OCI-LY7 (cell line): ENCODE results near the gene LINC01488. TPM values are rescaled to one million over a fixed set of nuclear protein-coding genes. Genes with fewer than 3 reads are reported as not detected.

ENCODE experiments used
- BruUV-seq: library from RNA; stranded (reverse); fragments of 400-500 nt; replicated peaks from 2 replicates; lab custom pipeline; 2021; lab: Mats Ljungman, UMichigan
- CTCF ChIA-PET: fragments of 300-600 bp; sonication (Branson Sonifier 250); formaldehyde crosslinking; loops from one replicate; lab custom pipeline; 2022; ENCODE audit warnings: antibody characterized with exemption; ENCODE audit not compliant: unreplicated experiment; lab: Charles Lee
- POLR2A ChIA-PET: fragments of 300-600 bp; sonication (Branson Sonifier 250); formaldehyde crosslinking; loops from one replicate; lab custom pipeline; 2022; ENCODE audit warnings: antibody characterized with exemption; lab: Charles Lee
- DNase-seq: peaks from one replicate; pipeline ENCODE4 v3.0.0-alpha.2; 2015; ENCODE audit warnings: low spot score
- H2AFZ ChIP-seq: fragments of 200-600 bp; sonication (generic), shearing (Covaris generic); 2 replicates; pipeline ENCODE4 v1.6.1; 2014; ENCODE audit warnings: mild to moderate bottlenecking, antibody characterized with exemption, low read length, moderate library complexity
- H3K27ac ChIP-seq: fragments of 200-600 bp; sonication (generic); 2 replicates; pipeline ENCODE4 v1.5.1; 2014; ENCODE audit warnings: mixed run types, low read depth, mild to moderate bottlenecking, moderate library complexity, low read length, inconsistent platforms; ENCODE audit not compliant: poor library complexity, severe bottlenecking
- H3K36me3 ChIP-seq: fragments of 200-600 bp; sonication (generic); 2 replicates; pipeline ENCODE4 v1.6.1; 2014; ENCODE audit warnings: mild to moderate bottlenecking, antibody characterized with exemption, low read length, moderate library complexity, mixed read lengths; ENCODE audit not compliant: insufficient read depth
- H3K4me1 ChIP-seq: fragments of 200-600 bp; sonication (generic); 2 replicates; pipeline ENCODE4 v1.5.1; 2014; ENCODE audit warnings: mild to moderate bottlenecking, low read length; ENCODE audit not compliant: insufficient read depth, poor library complexity, severe bottlenecking
- H3K4me2 ChIP-seq: fragments of 200-600 bp; sonication (generic); 2 replicates; pipeline ENCODE4 v1.6.1; 2014; ENCODE audit warnings: mild to moderate bottlenecking, low read length
- H3K4me3 ChIP-seq: fragments of 200-600 bp; sonication (generic); 2 replicates; pipeline ENCODE4 v1.5.1; 2014; ENCODE audit warnings: mild to moderate bottlenecking, low read depth, low read length; ENCODE audit not compliant: poor library complexity, severe bottlenecking
- H3K79me2 ChIP-seq: fragments of 200-600 bp; sonication (generic); 2 replicates; pipeline ENCODE4 v1.6.1; 2016; ENCODE audit warnings: low read depth, mild to moderate bottlenecking, low read length, moderate library complexity, mixed read lengths; ENCODE audit not compliant: insufficient read depth
- H3K9me2 ChIP-seq: fragments of 200-600 bp; sonication (generic); 2 replicates; pipeline ENCODE4 v1.6.1; 2016; ENCODE audit warnings: mild to moderate bottlenecking, low read length, mixed read lengths; ENCODE audit not compliant: insufficient read depth
- H3K9me3 ChIP-seq: fragments of 200-600 bp; sonication (generic); 2 replicates; pipeline ENCODE4 v1.6.1; 2014; ENCODE audit warnings: mild to moderate bottlenecking, mixed run types, low read length, mixed read lengths
- H4K20me1 ChIP-seq: fragments of 200-600 bp; sonication (generic); 2 replicates; pipeline ENCODE4 v1.6.1; 2014; ENCODE audit warnings: mild to moderate bottlenecking, antibody characterized with exemption, low read length, moderate library complexity, mixed read lengths; ENCODE audit not compliant: insufficient read depth
- EZH2phosphoT487 ChIP-seq: fragments of 200-600 bp; sonication (generic); IDR thresholded peaks from 2 replicates; pipeline ENCODE4 v1.6.1; 2018; ENCODE audit warnings: low read depth, borderline replicate concordance, mild to moderate bottlenecking, mixed run types, antibody characterized with exemption, low read length, moderate library complexity, mixed read lengths
- intact Hi-C: fragments of 100-400 bp; cut with micrococcal nuclease; formaldehyde crosslinking; loops from one replicate; pipeline ENCODE4 v1.10.0; 2022; ENCODE audit not compliant: unreplicated experiment
- total RNA-seq, 2 experiments: library from RNA; depleted of rRNA in 1 of 2; stranded (reverse); fragments of >200 nt in 1 of 2; shearing (Covaris generic) in 1 of 2; gene quantifications; 2 replicates each; pipeline ENCODE4 v1.2.3, GENCODE V29; 2014 to 2022
- TF ChIP-seq, protein P1 (sequence below): fragments of 200-600 bp; sonication (generic); conservative IDR thresholded peaks from 2 replicates; pipeline ENCODE4 v1.5.1; 2014; ENCODE audit warnings: mild to moderate bottlenecking, antibody characterized with exemption, low read length, moderate library complexity, mixed read lengths

The LINC01488 gene
- total RNA-seq, 2 experiments from 2014 or later, result not detected

DNA sequence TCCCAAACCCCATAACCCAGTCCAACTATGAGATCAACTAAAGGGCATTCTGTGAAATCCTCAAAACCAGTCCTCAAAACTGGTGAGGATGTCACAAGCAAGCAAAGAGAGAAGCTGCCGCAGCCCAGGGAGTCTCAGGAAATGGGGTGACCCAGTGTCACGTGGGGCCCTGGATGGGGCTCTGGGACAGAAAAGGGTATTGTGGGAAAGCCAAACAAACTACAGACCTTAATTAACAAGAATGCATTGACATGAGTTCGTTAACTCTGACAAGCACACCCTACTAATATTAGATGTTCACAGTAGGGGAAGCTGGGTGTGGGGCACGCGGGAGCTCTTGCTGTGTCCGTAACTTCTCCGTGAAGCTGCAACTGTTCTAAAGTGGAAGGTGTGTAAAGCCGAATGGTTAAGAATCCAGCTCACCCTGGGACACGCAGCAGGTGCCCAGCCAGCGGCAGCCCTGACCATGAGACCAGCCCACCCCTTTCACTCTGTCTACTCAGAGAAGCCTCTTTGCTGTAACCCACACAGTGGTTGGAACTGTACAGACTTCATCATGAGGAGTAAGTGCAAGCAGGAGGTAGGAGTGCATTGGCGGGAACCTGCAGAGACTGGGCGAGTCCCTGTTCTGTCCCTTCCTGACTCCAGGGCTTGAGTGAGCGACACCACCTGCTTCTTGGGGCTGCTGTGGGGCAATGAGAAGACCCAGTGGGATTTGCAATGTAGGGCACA lies 17.9 kb downstream of the LINC01488 start:
- Histone ChIP-seq H3K9me3 (no peaks in the 10 kb centered on the region), H3K27ac (no peak overlapping the region), H3K4me2 (no peak overlapping the region), H3K4me1 (no peaks in the 10 kb centered on the region), H3K4me3 (no peak overlapping the region), H2AFZ (no peak overlapping the region), H3K79me2 (no peaks in the 10 kb centered on the region), H3K36me3 (no peaks in the 10 kb centered on the region), H4K20me1 (no peaks in the 10 kb centered on the region), H3K9me2 (no peaks in the 10 kb centered on the region)
- POLR2A ChIA-PET, result no interaction called here
- CTCF ChIA-PET, result interaction anchor here (0.6 kb wide), 1 partner anchor 641 kb away, joined by 3 read pairs; no protein-coding TSS in a partner anchor
- TF ChIP-seq, protein P1, sequence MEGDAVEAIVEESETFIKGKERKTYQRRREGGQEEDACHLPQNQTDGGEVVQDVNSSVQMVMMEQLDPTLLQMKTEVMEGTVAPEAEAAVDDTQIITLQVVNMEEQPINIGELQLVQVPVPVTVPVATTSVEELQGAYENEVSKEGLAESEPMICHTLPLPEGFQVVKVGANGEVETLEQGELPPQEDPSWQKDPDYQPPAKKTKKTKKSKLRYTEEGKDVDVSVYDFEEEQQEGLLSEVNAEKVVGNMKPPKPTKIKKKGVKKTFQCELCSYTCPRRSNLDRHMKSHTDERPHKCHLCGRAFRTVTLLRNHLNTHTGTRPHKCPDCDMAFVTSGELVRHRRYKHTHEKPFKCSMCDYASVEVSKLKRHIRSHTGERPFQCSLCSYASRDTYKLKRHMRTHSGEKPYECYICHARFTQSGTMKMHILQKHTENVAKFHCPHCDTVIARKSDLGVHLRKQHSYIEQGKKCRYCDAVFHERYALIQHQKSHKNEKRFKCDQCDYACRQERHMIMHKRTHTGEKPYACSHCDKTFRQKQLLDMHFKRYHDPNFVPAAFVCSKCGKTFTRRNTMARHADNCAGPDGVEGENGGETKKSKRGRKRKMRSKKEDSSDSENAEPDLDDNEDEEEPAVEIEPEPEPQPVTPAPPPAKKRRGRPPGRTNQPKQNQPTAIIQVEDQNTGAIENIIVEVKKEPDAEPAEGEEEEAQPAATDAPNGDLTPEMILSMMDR, result no peak
- TF ChIP-seq EZH2phosphoT487, result no peak
- DNase-seq, result no peak
- no TSS peak for BruUV-seq
- intact Hi-C loops, result no loop called here

DNA sequence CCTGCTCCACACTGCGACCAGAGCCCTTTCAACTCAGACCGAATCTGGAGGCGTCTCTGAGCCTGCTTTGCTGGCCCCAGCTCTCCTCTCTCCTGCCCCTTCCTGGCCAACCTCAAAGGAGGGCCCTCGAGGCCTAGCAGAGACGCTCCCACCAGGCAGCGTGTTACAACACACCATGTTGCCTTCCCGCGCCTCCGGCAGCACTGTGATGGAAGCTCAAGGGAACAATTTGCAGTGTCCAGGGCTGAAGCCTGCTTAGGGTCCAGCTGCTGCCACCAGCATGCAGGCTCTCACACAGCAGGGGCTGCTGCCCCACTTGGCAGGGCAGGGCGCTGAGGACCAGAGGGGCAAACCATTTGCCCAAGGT lies 18.4 kb downstream of the LINC01488 start:
- ChIA-PET POLR2A (no interaction called here), CTCF (interaction anchor here (0.6 kb wide), 1 partner anchor 642 kb away, joined by 3 read pairs; no protein-coding TSS in a partner anchor)
- no peaks in the 10 kb centered on the region for H3K4me1 ChIP-seq
- no peak overlapping the region for H3K27ac ChIP-seq
- no peak overlapping the region for H3K4me2 ChIP-seq
- no peaks in the 10 kb centered on the region for H3K9me2 ChIP-seq
- H3K4me3 ChIP-seq, result no peak overlapping the region
- H4K20me1 ChIP-seq, result no peaks in the 10 kb centered on the region
- H3K79me2 ChIP-seq, result no peaks in the 10 kb centered on the region
- H3K9me3 ChIP-seq, result no peaks in the 10 kb centered on the region
- intact Hi-C loops, result no loop called here
- TF ChIP-seq, protein P1, result no peak
- TF ChIP-seq EZH2phosphoT487, result no peak
- BruUV-seq, result no TSS peak
- no peak for DNase-seq
- no peaks in the 10 kb centered on the region for H3K36me3 ChIP-seq
- no peak overlapping the region for H2AFZ ChIP-seq
